Suprapubic skin (tissue), 3 donors: ENCODE results near the gene PRPF40B.

Source experiments
- CTCF ChIP-seq, 2 donors: fragments of 200-600 bp in 1 of 2; fragments of 450-650 bp in 1 of 2; sonication (generic) in 1 of 2; IDR thresholded peaks; one replicate each; pipeline ENCODE4 v1.5.1; 2016 to 2019; ENCODE audit warnings: antibody characterized with exemption in 2 of 2, mild to moderate bottlenecking in 1 of 2, moderate library complexity in 1 of 2
- EP300 ChIP-seq: sonication (generic); formaldehyde crosslinking; IDR thresholded peaks from one replicate; pipeline ENCODE4 v1.6.1; 2017; ENCODE audit warnings: antibody characterized with exemption
- POLR2A ChIP-seq, 2 donors: fragments of 450-650 bp; IDR thresholded peaks; one replicate each; pipeline ENCODE4 v1.6.1; 2017; ENCODE audit warnings: antibody characterized with exemption in 2 of 2, mild to moderate bottlenecking in 2 of 2, moderate library complexity in 2 of 2

DNA sequence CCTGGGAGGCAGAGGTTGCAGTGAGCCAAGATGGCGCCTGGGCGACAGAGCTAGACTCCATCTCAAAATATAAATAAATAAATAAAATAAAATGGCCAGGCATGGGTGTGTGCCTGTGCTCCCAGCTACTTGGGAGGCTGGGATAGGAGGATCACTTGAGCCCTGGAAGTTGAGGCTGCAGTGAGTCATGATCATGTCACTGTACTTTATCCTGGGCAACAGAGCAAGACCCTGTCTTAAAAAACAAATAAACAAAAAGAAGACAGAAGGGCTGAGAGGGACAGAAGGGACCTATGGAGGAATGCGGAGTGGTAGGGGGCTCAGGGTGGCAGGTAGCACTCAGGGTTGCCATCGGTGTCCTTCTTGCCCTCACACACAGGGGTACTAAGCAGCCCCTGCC, 40.8 kb downstream of the PRPF40B start:
- TF ChIP-seq CTCF (IDR thresholded peaks at IDR 0.05) (no peak), EP300 (no peak), POLR2A (IDR thresholded peaks at IDR 0.05) (no peak)
